IPS-18a (cell line): Measurements from ENCODE around the gene JAZF1.

Experiments used
- H3K27ac ChIP-seq: one replicate; pipeline ENCODE4 v1.5.1; 2013; ENCODE audit warnings: low read length
- H3K27me3 ChIP-seq: one replicate; pipeline ENCODE4 v1.6.1; 2013; ENCODE audit warnings: mild to moderate bottlenecking, low read length; ENCODE audit not compliant: control insufficient read depth, insufficient read depth
- H3K36me3 ChIP-seq: one replicate; pipeline ENCODE4 v1.6.1; 2013; ENCODE audit warnings: low read depth, low read length; ENCODE audit not compliant: control insufficient read depth
- H3K4me1 ChIP-seq: one replicate; pipeline ENCODE4 v1.6.1; 2013; ENCODE audit warnings: low read depth, low read length; ENCODE audit not compliant: control insufficient read depth
- H3K4me3 ChIP-seq: one replicate; pipeline ENCODE4 v1.5.1; 2013; ENCODE audit warnings: low read length
- H3K9ac ChIP-seq: one replicate; pipeline ENCODE4 v1.6.1; 2013; ENCODE audit warnings: mild to moderate bottlenecking, low read length, moderate library complexity
- H3K9me3 ChIP-seq: one replicate; pipeline ENCODE4 v1.6.1; 2013; ENCODE audit warnings: low read depth, low read length; ENCODE audit not compliant: control insufficient read depth

JAZF1 gene

DNA sequence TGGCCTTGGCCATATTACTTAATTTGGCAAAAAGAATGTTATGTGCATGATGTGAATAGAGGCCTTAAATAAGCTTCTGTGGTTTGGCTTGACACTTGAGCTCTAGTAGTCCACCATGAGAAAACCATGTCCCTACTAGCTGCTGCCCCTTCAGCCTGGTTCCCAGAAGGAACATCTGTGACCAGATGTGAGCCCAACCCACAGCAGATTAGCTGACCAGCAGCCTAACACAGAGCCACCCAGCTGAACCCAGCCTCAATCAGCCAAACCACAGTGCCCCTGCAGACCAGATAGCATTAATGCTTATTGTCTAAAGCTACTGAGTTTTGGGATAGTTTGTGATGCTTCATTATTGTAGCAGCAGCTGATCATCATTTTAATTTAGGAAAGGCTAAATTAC is 16.6 kb downstream of the JAZF1 start:
- Histone ChIP-seq H3K27me3 (no peaks in the 10 kb centered on the region), H3K36me3 (no peaks in the 10 kb centered on the region), H3K9ac (no peak overlapping the region), H3K27ac (no peak overlapping the region), H3K9me3 (no peaks in the 10 kb centered on the region), H3K4me3 (no peak overlapping the region), H3K4me1 (no peaks in the 10 kb centered on the region)

DNA sequence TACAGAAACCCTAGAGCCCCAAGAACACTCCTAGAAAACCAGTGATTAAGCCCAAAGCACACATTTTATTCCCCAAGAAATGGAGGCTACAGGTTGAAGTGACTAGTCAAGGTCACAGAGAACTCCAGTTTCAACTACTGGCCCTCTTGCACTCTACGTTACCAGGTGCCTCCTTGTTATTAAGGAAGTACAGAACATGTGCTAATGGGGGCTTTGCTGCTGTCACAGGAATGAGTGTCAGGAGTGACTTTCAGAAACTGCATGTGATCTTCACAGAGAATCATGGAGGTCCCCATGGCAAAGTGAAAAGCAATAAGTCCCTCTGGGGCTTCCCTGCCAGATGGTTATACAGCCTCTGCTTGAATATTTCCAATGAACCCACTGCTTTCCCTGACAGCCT is 19.3 kb downstream of the JAZF1 start:
- H3K4me1 ChIP-seq = no peaks in the 10 kb centered on the region
- H3K9me3 ChIP-seq = no peaks in the 10 kb centered on the region
- no peaks in the 10 kb centered on the region for H3K27me3 ChIP-seq
- no peak overlapping the region for H3K4me3 ChIP-seq
- no peaks in the 10 kb centered on the region for H3K36me3 ChIP-seq
- H3K9ac ChIP-seq = no peak overlapping the region
- no peak overlapping the region for H3K27ac ChIP-seq

- Histone ChIP-seq H3K4me1 (no peaks in the 10 kb centered on the region), H3K27ac (no peak overlapping the region), H3K9ac (no peak overlapping the region), H3K9me3 (no peaks in the 10 kb centered on the region), H3K4me3 (no peak overlapping the region), H3K27me3 (no peaks in the 10 kb centered on the region), H3K36me3 (no peaks in the 10 kb centered on the region)
Measured at GRCh38 chr7:28160551-28160991, 20.0 kb downstream of the JAZF1 start.

- Histone ChIP-seq H3K4me1 (no peaks in the 10 kb centered on the region), H3K4me3 (no peak overlapping the region), H3K9ac (no peak overlapping the region), H3K27ac (no peak overlapping the region), H3K36me3 (no peaks in the 10 kb centered on the region), H3K9me3 (no peaks in the 10 kb centered on the region), H3K27me3 (no peaks in the 10 kb centered on the region)
Measured at GRCh38 chr7:28157831-28158416, 22.7 kb downstream of the JAZF1 start.

- H3K36me3 ChIP-seq = no peaks in the 10 kb centered on the region
Measured at GRCh38 chr7:28157076-28157745, 23.4 kb downstream of the JAZF1 start.

DNA sequence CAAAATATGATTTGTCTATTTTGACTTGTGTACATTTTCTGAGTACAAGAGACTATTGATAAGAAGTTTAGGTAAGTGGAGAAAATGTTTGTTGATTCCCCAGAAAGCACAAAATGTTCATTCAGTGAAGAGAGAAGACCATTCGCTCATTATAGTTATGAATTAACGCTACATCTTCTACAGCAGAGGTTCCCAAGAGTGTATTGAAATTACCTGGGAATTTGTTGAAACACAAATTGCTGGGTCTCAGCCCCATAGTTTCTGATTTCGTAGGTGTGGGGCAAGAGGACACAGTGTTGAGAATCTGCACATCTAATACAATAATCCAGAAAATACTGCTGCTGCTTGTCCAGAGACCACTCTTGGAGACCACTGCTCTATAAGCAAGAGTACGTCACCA is 24.2 kb downstream of the JAZF1 start:
- Histone ChIP-seq H3K27me3 (no peaks in the 10 kb centered on the region), H3K36me3 (no peaks in the 10 kb centered on the region), H3K27ac (no peak overlapping the region), H3K4me1 (no peaks in the 10 kb centered on the region), H3K9me3 (no peaks in the 10 kb centered on the region), H3K4me3 (no peak overlapping the region), H3K9ac (no peak overlapping the region)

More at GRCh38 chr7:28157076-28157745, 23.4 kb downstream of the JAZF1 start:
- Histone ChIP-seq H3K27ac (no peak overlapping the region), H3K9ac (no peak overlapping the region), H3K4me3 (no peak overlapping the region), H3K27me3 (no peaks in the 10 kb centered on the region), H3K4me1 (no peaks in the 10 kb centered on the region), H3K9me3 (no peaks in the 10 kb centered on the region)

- Histone ChIP-seq H3K9me3 (no peaks in the 10 kb centered on the region), H3K4me1 (no peaks in the 10 kb centered on the region), H3K27me3 (no peaks in the 10 kb centered on the region), H3K27ac (no peak overlapping the region), H3K9ac (no peak overlapping the region), H3K36me3 (no peaks in the 10 kb centered on the region), H3K4me3 (no peak overlapping the region)
Measured at GRCh38 chr7:28155964-28156363, 24.6 kb downstream of the JAZF1 start.

GRCh38 chr7:28155019-28155660 is 25.5 kb downstream of the JAZF1 start:
- Histone ChIP-seq H3K36me3 (no peaks in the 10 kb centered on the region), H3K9me3 (no peaks in the 10 kb centered on the region), H3K27ac (no peak overlapping the region), H3K27me3 (no peaks in the 10 kb centered on the region), H3K9ac (no peak overlapping the region), H3K4me1 (no peaks in the 10 kb centered on the region), H3K4me3 (no peak overlapping the region)

DNA sequence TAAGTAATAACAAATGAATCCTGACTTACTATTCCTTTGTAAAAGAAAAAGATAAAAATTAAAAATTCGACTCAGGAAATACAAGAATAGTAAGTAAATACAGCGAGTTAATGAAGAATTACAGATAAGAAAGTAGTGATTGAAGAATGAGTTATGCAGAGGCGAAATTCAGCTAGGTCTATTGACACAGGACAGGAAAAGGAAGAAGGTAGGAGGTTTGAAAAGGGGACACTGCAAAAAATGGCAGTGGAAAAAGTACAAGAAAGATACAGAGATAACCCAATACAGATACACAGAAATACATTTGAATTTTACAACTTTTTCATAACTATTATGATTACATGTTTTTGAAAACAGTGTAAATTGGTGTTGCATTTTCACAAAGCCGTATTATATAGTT is 28.0 kb downstream of the JAZF1 start:
- peaks cover 13% of the 10 kb centered on the region for H3K4me1 ChIP-seq
- H3K9me3 ChIP-seq = no peaks in the 10 kb centered on the region
- no peak overlapping the region for H3K27ac ChIP-seq
- no peak overlapping the region for H3K4me3 ChIP-seq
- no peaks in the 10 kb centered on the region for H3K27me3 ChIP-seq
- H3K36me3 ChIP-seq = no peaks in the 10 kb centered on the region
- no peak overlapping the region for H3K9ac ChIP-seq

GRCh38 chr7:28151965-28152364 is 28.6 kb downstream of the JAZF1 start:
- no peak overlapping the region for H3K27ac ChIP-seq

GRCh38 chr7:28149291-28150101 is 31.1 kb downstream of the JAZF1 start:
- Histone ChIP-seq H3K9me3 (no peaks in the 10 kb centered on the region), H3K4me1 (peaks cover 18% of the 10 kb centered on the region), H3K9ac (no peak overlapping the region), H3K4me3 (no peak overlapping the region), H3K27ac (peak overlapping the region; percentile 18), H3K27me3 (no peaks in the 10 kb centered on the region), H3K36me3 (no peaks in the 10 kb centered on the region)

More at GRCh38 chr7:28151965-28152364, 28.6 kb downstream of the JAZF1 start:
- H3K4me3 ChIP-seq = no peak overlapping the region
- no peaks in the 10 kb centered on the region for H3K27me3 ChIP-seq
- H3K36me3 ChIP-seq = no peaks in the 10 kb centered on the region
- no peak overlapping the region for H3K9ac ChIP-seq
- no peaks in the 10 kb centered on the region for H3K9me3 ChIP-seq
- peaks cover 13% of the 10 kb centered on the region for H3K4me1 ChIP-seq
